HCT116 (cell line): ENCODE data around the gene CD300LB. TPM values are rescaled to one million over a fixed set of nuclear protein-coding genes. Genes with fewer than 3 reads are reported as not detected.

ENCODE experiments used
- ATAC-seq: fragments of 200-7000 bp; cut with Tn5 transposase; 2 replicates; pipeline ENCODE4 v1.9.1; 2020; ENCODE audit warnings: mild to moderate bottlenecking, moderate library complexity
- BruUV-seq: library from RNA; stranded (reverse); fragments of 400-500 nt; replicated peaks from 2 replicates; lab custom pipeline; 2021; lab: Mats Ljungman, UMichigan
- CTCF ChIA-PET: fragments of 300-600 bp; sonication (Branson Sonifier 250); formaldehyde crosslinking; loops from one replicate; lab custom pipeline; 2021; ENCODE audit warnings: antibody characterized with exemption; lab: Charles Lee
- POLR2A ChIA-PET: fragments of 300-600, 350-600 bp; sonication (Branson Sonifier 250); formaldehyde crosslinking; loops from one replicate; lab custom pipeline; 2021; ENCODE audit warnings: antibody characterized with exemption; lab: Charles Lee
- RAD21 ChIA-PET, 2 experiments: fragments of 300-600 bp; sonication (Branson Sonifier 250); formaldehyde crosslinking; loops; one replicate each; lab custom pipeline; 2023; ENCODE audit warnings: low total read pairs in 2 of 2; ENCODE audit not compliant: uncharacterized antibody in 2 of 2, unreplicated experiment in 2 of 2, low non-redundant PET in 1 of 2; lab: Charles Lee
- DNase-seq: peaks from one replicate; pipeline ENCODE4 v3.0.0-alpha.2; 2010; ENCODE audit warnings: low read depth, low spot score
- H2AFZ ChIP-seq: fragments of 200-600 bp; shearing (Covaris generic), sonication (generic); 2 replicates; pipeline ENCODE4 v1.6.1; 2017; ENCODE audit warnings: low read depth, mixed run types, mixed read lengths, antibody characterized with exemption, low read length; ENCODE audit not compliant: poor library complexity, severe bottlenecking
- H3K27ac ChIP-seq: 2 replicates; pipeline ENCODE4 v1.5.1; 2012; ENCODE audit warnings: low read depth, low read length
- H3K27me3 ChIP-seq: fragments of 200-600 bp; sonication (generic); 2 replicates; pipeline ENCODE4 v1.6.1; 2016; ENCODE audit warnings: mixed run types, low read length, mixed read lengths; ENCODE audit not compliant: insufficient read depth
- H3K36me3 ChIP-seq, 2 experiments: fragments of 200-500 bp in 1 of 2; fragments of 200-600 bp in 1 of 2; sonication (Bioruptor generic) in 1 of 2; sonication (generic) in 1 of 2; 2 replicates each; pipeline versions ENCODE4 v1.5.1 to v1.6.1; 2014 to 2016; ENCODE audit warnings: low read length in 2 of 2, inconsistent platforms in 1 of 2, mixed read lengths in 1 of 2, mixed run types in 1 of 2; ENCODE audit not compliant: insufficient read depth in 2 of 2, control insufficient read depth in 1 of 2
- H3K4me1 ChIP-seq, 2 experiments: fragments of 200-600 bp in 1 of 2; sonication (generic) in 1 of 2; 2 replicates each; pipeline versions ENCODE4 v1.5.1 to v1.6.1; 2012 to 2017; ENCODE audit warnings: low read length in 2 of 2, inconsistent platforms in 1 of 2, mild to moderate bottlenecking in 1 of 2, mixed read lengths in 1 of 2, mixed run types in 1 of 2, moderate library complexity in 1 of 2; ENCODE audit not compliant: insufficient read depth in 2 of 2, control insufficient read depth in 1 of 2
- H3K4me2 ChIP-seq: fragments of 200-600 bp; sonication (generic); 2 replicates; pipeline ENCODE4 v1.6.1; 2017; ENCODE audit warnings: mixed run types, low read length, mixed read lengths
- H3K4me3 ChIP-seq, 2 experiments: fragments of 200-600 bp in 1 of 2; sonication (generic) in 1 of 2; replicated peaks in 1 of 2; 2 replicates each; pipeline ENCODE4 v1.5.1; 2011 to 2016; ENCODE audit warnings: low read length in 2 of 2, control low read depth in 1 of 2, low read depth in 1 of 2, mild to moderate bottlenecking in 1 of 2, mixed read lengths in 1 of 2, mixed run types in 1 of 2
- H3K79me2 ChIP-seq: fragments of 200-600 bp; sonication (generic); 2 replicates; pipeline ENCODE4 v1.6.1; 2017; ENCODE audit warnings: mild to moderate bottlenecking, mixed run types, low read length, moderate library complexity, mixed read lengths; ENCODE audit not compliant: insufficient read depth
- H3K9ac ChIP-seq: fragments of 200-600 bp; sonication (generic); 2 replicates; pipeline ENCODE4 v1.6.1; 2016; ENCODE audit warnings: low read length, mixed read lengths
- H3K9me2 ChIP-seq: fragments of 200-600 bp; sonication (generic), shearing (Covaris generic); 2 replicates; pipeline ENCODE4 v1.6.1; 2017; ENCODE audit warnings: mixed run types, mild to moderate bottlenecking, moderate library complexity; ENCODE audit not compliant: insufficient read depth
- H3K9me3 ChIP-seq, 2 experiments: fragments of 200-500 bp in 1 of 2; fragments of 200-600 bp in 1 of 2; sonication (Bioruptor generic) in 1 of 2; sonication (generic) in 1 of 2; 2 replicates each; pipeline ENCODE4 v1.6.1; 2014 to 2017; ENCODE audit warnings: low read length in 2 of 2, mixed read lengths in 2 of 2, inconsistent platforms in 1 of 2, low read depth in 1 of 2, mild to moderate bottlenecking in 1 of 2, mixed run types in 1 of 2, moderate library complexity in 1 of 2; ENCODE audit not compliant: control insufficient read depth in 1 of 2, insufficient read depth in 1 of 2
- H4K20me1 ChIP-seq: fragments of 200-600 bp; sonication (generic), shearing (Covaris generic); 2 replicates; pipeline ENCODE4 v1.6.1; 2017; ENCODE audit warnings: mixed run types, mild to moderate bottlenecking, moderate library complexity; ENCODE audit not compliant: insufficient read depth
- ATF3 ChIP-seq: IDR thresholded peaks from 2 replicates; pipeline ENCODE4 v1.6.1; 2012
- CEBPB ChIP-seq: IDR thresholded peaks from 2 replicates; pipeline ENCODE4 v1.6.1; 2012; ENCODE audit warnings: low read depth
- EGR1 ChIP-seq: IDR thresholded peaks from 2 replicates; pipeline ENCODE4 v1.6.1; 2012; ENCODE audit warnings: low read depth
- EZH2phosphoT487 ChIP-seq: fragments of 200-600 bp; IDR thresholded peaks from 2 replicates; pipeline ENCODE4 v1.6.1; 2018; ENCODE audit warnings: antibody characterized with exemption, borderline replicate concordance
- JUND ChIP-seq: IDR thresholded peaks from 2 replicates; pipeline ENCODE4 v1.6.1; 2012
- POLR2AphosphoS5 ChIP-seq: IDR thresholded peaks from 2 replicates; pipeline ENCODE4 v1.6.1; 2011; ENCODE audit warnings: mild to moderate bottlenecking, low read depth, low read length, moderate library complexity
- SIN3A ChIP-seq: IDR thresholded peaks from 2 replicates; pipeline ENCODE4 v1.6.1; 2012; ENCODE audit warnings: low read depth
- YY1 ChIP-seq: IDR thresholded peaks from 2 replicates; pipeline ENCODE4 v1.6.1; 2011; ENCODE audit warnings: low read length, low read depth, moderate library complexity, mild to moderate bottlenecking; ENCODE audit not compliant: insufficient replicate concordance; ENCODE audit errors: extremely low read depth
- ZBTB33 ChIP-seq: IDR thresholded peaks from 2 replicates; pipeline ENCODE4 v1.6.1; 2011; ENCODE audit warnings: mild to moderate bottlenecking, low read length, moderate library complexity; ENCODE audit not compliant: insufficient replicate concordance; ENCODE audit errors: extremely low read depth
- ZFX ChIP-seq: fragments of 450-650 bp; IDR thresholded peaks from 2 replicates; pipeline ENCODE4 v1.6.1; 2017
- ZNF274 ChIP-seq: fragments of 200-500 bp; sonication (Bioruptor generic); IDR thresholded peaks from 2 replicates; pipeline ENCODE4 v1.6.1; 2014; ENCODE audit warnings: mild to moderate bottlenecking, low read depth, low read length, inconsistent platforms
- intact Hi-C: fragments of 100-400 bp; cut with micrococcal nuclease; formaldehyde crosslinking; loops from 2 replicates; pipeline ENCODE4 v1.10.0; 2022
- total RNA-seq: library from RNA; stranded (reverse); gene quantifications from one replicate; pipeline ENCODE4 v1.2.1, GENCODE V29; 2021; ENCODE audit not compliant: unreplicated experiment

Gene CD300LB
- total RNA-seq, 1 experiment from 2014 or later, result not detected

GRCh38 chr17:74554909-74555308, 23.6 kb upstream of the CD300LB start:
- DNase-seq (no peak), ATAC-seq (no peak)
- intact Hi-C loops, result no loop called here
- no peak overlapping the region for H3K9ac ChIP-seq
- BruUV-seq, result no TSS peak
- H3K9me3 ChIP-seq, result no peaks in the 10 kb centered on the region
- no peaks in the 10 kb centered on the region for H3K36me3 ChIP-seq
- POLR2A ChIA-PET, result no interaction called here
- H3K79me2 ChIP-seq, result no peaks in the 10 kb centered on the region
- no peaks in the 10 kb centered on the region for H4K20me1 ChIP-seq
- no peaks in the 10 kb centered on the region for H3K9me2 ChIP-seq
- H3K27me3 ChIP-seq, result peaks cover 40% of the 10 kb centered on the region
- H3K4me1 ChIP-seq, result no peaks in the 10 kb centered on the region
- CTCF ChIA-PET, result interaction anchor here (2.6 to 3.7 kb wide), 2 partner anchors 11 to 12 kb away, joined by 11 to 19 read pairs; partner anchors contain the start of gene CD300H
- H3K4me3 ChIP-seq, result no peak overlapping the region
- TF ChIP-seq YY1 (no peak), JUND (no peak), ZFX (no peak), ZNF274 (no peak), POLR2AphosphoS5 (no peak), EGR1 (no peak), ATF3 (no peak), CEBPB (no peak), EZH2phosphoT487 (no peak), ZBTB33 (no peak), SIN3A (no peak)
- no peak overlapping the region for H2AFZ ChIP-seq
- no peak overlapping the region for H3K4me2 ChIP-seq
- RAD21 ChIA-PET, result no interaction called here
- H3K27ac ChIP-seq, result no peak overlapping the region
